Adrenal gland (tissue), 5 donors: Measurements from ENCODE around the gene SSTR4.

Experiments used
- CTCF ChIP-seq, 6 experiments: fragments of 450-650 bp in 4 of 6; fragments of 200-600 bp in 2 of 6; sonication (generic) in 1 of 6; IDR thresholded peaks; 1 replicate in 5 of 6; 2 replicates in 1 of 6; pipeline versions ENCODE4 v1.5.1 to v1.8.0; 2016 to 2021; ENCODE audit warnings: antibody characterized with exemption in 6 of 6, mild to moderate bottlenecking in 2 of 6, moderate library complexity in 1 of 6
- POLR2A ChIP-seq, 2 donors: fragments of 450-650 bp; IDR thresholded peaks; one replicate each; pipeline ENCODE4 v1.6.1; 2017; ENCODE audit warnings: antibody characterized with exemption in 2 of 2, mild to moderate bottlenecking in 2 of 2, moderate library complexity in 1 of 2
- donor health status: DM: no; HTN: no; CAD: no.

DNA sequence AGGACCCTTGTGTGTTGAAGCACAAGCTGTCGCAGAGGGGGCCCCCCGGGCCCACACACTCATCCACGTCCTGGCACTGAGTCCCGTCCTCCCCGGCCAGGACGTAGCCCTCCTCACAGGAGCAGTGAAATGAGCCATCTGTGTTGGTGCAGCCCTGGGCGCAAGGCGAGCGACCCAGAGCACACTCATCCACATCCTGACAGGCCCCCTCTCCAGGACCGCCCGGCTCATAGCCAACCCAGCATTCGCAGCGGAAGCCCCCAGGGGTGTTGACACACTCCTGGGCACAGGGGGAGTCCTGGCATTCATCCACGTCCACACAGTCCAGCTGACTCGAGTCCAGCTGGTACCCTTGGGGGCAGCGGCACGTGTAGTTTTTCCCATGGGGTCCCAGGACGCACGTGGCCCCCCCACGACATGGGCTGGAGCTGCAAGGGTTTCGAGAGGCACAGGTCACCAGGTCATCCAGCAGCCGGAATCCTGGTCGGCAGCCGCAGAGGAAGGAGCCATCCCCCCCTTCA is 49.8 kb downstream of the SSTR4 start:
- no peak for TF ChIP-seq CTCF (IDR thresholded peaks at IDR 0.05)
- TF ChIP-seq POLR2A (IDR thresholded peaks at IDR 0.05), result no peak
